Activated T-cell treated with anti-CD3 and anti-CD28 coated beads for 24 hours (primary cell): ENCODE measurements around the gene TCEAL5.
"Not testable (repeated sequence)": the region's sequence is repeated elsewhere in the genome, so short reads cannot be mapped to it uniquely, and the experiment has no call there.

Experiments
- DNase-seq: peaks from one replicate; pipeline ENCODE4 v3.0.0-alpha.2; 2020; ENCODE audit warnings: low read depth

The TCEAL5 gene

GRCh38 chrX:103276581-103277002, at the start of gene TCEAL5:
TCEAL5 (minus strand) TSS chrX:103276750; CDS start chrX:103274563, 2,187 bp downstream.
- DNase-seq = no peak

GRCh38 chrX:103311399-103311780, 34.8 kb upstream of the TCEAL5 start:
- DNase-seq = no peak

- DNase-seq = peak; percentile 70
These were observed 34.2 kb upstream of the TCEAL5 start, which contains the start of gene BEX2 for GRCh38 chrX:103310555-103311398. BEX2 (minus strand) TSS chrX:103310990; CDS start chrX:103309976, 1,014 bp downstream.

- no peak for DNase-seq
These were observed 33.5 kb upstream of the TCEAL5 start for GRCh38 chrX:103309860-103310554.

- DNase-seq = not testable (repeated sequence)
These were observed 29.1 kb upstream of the TCEAL5 start for GRCh38 chrX:103305666-103306065.

GRCh38 chrX:103304705-103305104, 28.2 kb upstream of the TCEAL5 start:
- no peak for DNase-seq

- DNase-seq = no peak
These were observed 16.6 kb upstream of the TCEAL5 start for GRCh38 chrX:103293118-103293517.

- no peak for DNase-seq
These were observed 3.1 kb upstream of the TCEAL5 start for GRCh38 chrX:103279624-103280023.

- DNase-seq = no peak
These were observed 493 bp downstream of the TCEAL5 start for GRCh38 chrX:103275947-103276567.

- no peak for DNase-seq
These were observed 2.3 kb downstream of the TCEAL5 start for GRCh38 chrX:103274284-103274683.

- DNase-seq = no peak
These were observed 18.3 kb downstream of the TCEAL5 start for GRCh38 chrX:103258275-103258674.

GRCh38 chrX:103256651-103257050, 19.9 kb downstream of the TCEAL5 start:
- no peak for DNase-seq

GRCh38 chrX:103254921-103255493, 21.5 kb downstream of the TCEAL5 start, which contains the start of gene TCEAL8:
TCEAL8 (minus strand) TSS chrX:103255155; CDS start chrX:103253979, 1,176 bp downstream.
- DNase-seq = peak; percentile 44

- DNase-seq = peak; percentile 18
These were observed 22.3 kb downstream of the TCEAL5 start for GRCh38 chrX:103254171-103254824.

GRCh38 chrX:103253608-103254007, 22.9 kb downstream of the TCEAL5 start:
- DNase-seq = no peak

GRCh38 chrX:103250977-103251376, 25.6 kb downstream of the TCEAL5 start:
- no peak for DNase-seq

- no peak for DNase-seq
These were observed 26.7 kb downstream of the TCEAL5 start for GRCh38 chrX:103249805-103250204.

GRCh38 chrX:103248553-103248952, 28.0 kb downstream of the TCEAL5 start:
- no peak for DNase-seq

GRCh38 chrX:103240155-103240554, 36.4 kb downstream of the TCEAL5 start:
- DNase-seq = no peak

- no peak for DNase-seq
These were observed 40.3 kb downstream of the TCEAL5 start for GRCh38 chrX:103236296-103236695.

GRCh38 chrX:103235608-103236007, 40.9 kb downstream of the TCEAL5 start:
- not testable (repeated sequence) for DNase-seq

GRCh38 chrX:103234869-103235268, 41.7 kb downstream of the TCEAL5 start:
- DNase-seq = no peak
